ENCODE data around the gene NISCH.

The NISCH gene

GRCh38 chr3:52537165-52537620 lies 81.8 kb downstream of the NISCH start:
- DNase-seq (ENCODE audit: low read depth in 3 of 3, low spot score in 1 of 3) = no peak

GRCh38 chr3:52537726-52538421 lies 82.5 kb downstream of the NISCH start:
- no peak for DNase-seq (ENCODE audit: low read depth in 3 of 3, low spot score in 1 of 3)

GRCh38 chr3:52539010-52539653 lies 83.7 kb downstream of the NISCH start:
- DNase-seq (ENCODE audit: low read depth in 3 of 3, low spot score in 1 of 3) = no peak

- no peak for DNase-seq (ENCODE audit: low read depth in 3 of 3, low spot score in 1 of 3)
Observed at GRCh38 chr3:52541050-52541449, 85.6 kb downstream of the NISCH start.
